Neural progenitor cell (in vitro differentiated cells): ENCODE measurements around the gene GABRG3. TPM values are rescaled to one million over a fixed set of nuclear protein-coding genes. Genes with fewer than 3 reads are reported as not detected.

Source experiments
- DNase-seq: peaks from one replicate; pipeline ENCODE4 v3.0.0-alpha.2; 2016; ENCODE audit warnings: low spot score
- H2AFZ ChIP-seq: fragments of 200-600 bp; sonication (generic); replicated peaks from 2 replicates; pipeline ENCODE4 v1.6.1; 2016; ENCODE audit warnings: antibody characterized with exemption
- H3F3A ChIP-seq: fragments of 200-600 bp; sonication (generic); 2 replicates; pipeline ENCODE4 v1.6.1; 2016; ENCODE audit warnings: antibody characterized with exemption, low read depth
- H3K27ac ChIP-seq: fragments of 200-600 bp; sonication (generic); 2 replicates; pipeline ENCODE4 v1.5.1; 2016; ENCODE audit warnings: mild to moderate bottlenecking
- H3K27me3 ChIP-seq: fragments of 200-600 bp; sonication (generic); 2 replicates; pipeline ENCODE4 v1.6.1; 2016; ENCODE audit warnings: mild to moderate bottlenecking, moderate library complexity
- H3K36me3 ChIP-seq: fragments of 200-600 bp; sonication (generic); 2 replicates; pipeline ENCODE4 v1.5.1; 2016
- H3K4me1 ChIP-seq: fragments of 200-600 bp; sonication (generic); 2 replicates; pipeline ENCODE4 v1.6.1; 2016; ENCODE audit warnings: mixed run types
- H3K4me2 ChIP-seq: fragments of 200-600 bp; sonication (generic); 2 replicates; pipeline ENCODE4 v1.6.1; 2016
- H3K4me3 ChIP-seq: fragments of 200-600 bp; sonication (generic); 2 replicates; pipeline ENCODE4 v1.5.1; 2016
- H3K79me2 ChIP-seq: fragments of 200-600 bp; sonication (generic); 2 replicates; pipeline ENCODE4 v1.6.1; 2016; ENCODE audit warnings: low read depth
- H3K9ac ChIP-seq: fragments of 200-600 bp; sonication (generic); 2 replicates; pipeline ENCODE4 v1.6.1; 2016
- H3K9me3 ChIP-seq: fragments of 200-600 bp; sonication (generic); 2 replicates; pipeline ENCODE4 v1.5.1; 2016; ENCODE audit warnings: low read depth
- H4K20me1 ChIP-seq: fragments of 200-600 bp; sonication (generic); 2 replicates; pipeline ENCODE4 v1.6.1; 2016; ENCODE audit warnings: low read depth
- H3K27ac Mint-ChIP-seq: 3 replicates; pipeline ENCODE4 v1.8.0; 2021; ENCODE audit warnings: mixed read lengths
- H3K27me3 Mint-ChIP-seq: 2 replicates; pipeline ENCODE4 v1.8.0; 2022; ENCODE audit warnings: low read depth, mild to moderate bottlenecking, inconsistent platforms, moderate library complexity, mixed read lengths; ENCODE audit not compliant: insufficient read depth
- H3K36me3 Mint-ChIP-seq: 3 replicates; pipeline ENCODE4 v1.8.0; 2021; ENCODE audit warnings: mixed read lengths
- H3K4me1 Mint-ChIP-seq: 3 replicates; pipeline ENCODE4 v1.8.0; 2021; ENCODE audit warnings: mixed read lengths
- H3K4me3 Mint-ChIP-seq: 3 replicates; pipeline ENCODE4 v1.8.0; 2021; ENCODE audit warnings: mild to moderate bottlenecking, moderate library complexity, mixed read lengths
- H3K9me3 Mint-ChIP-seq: 3 replicates; pipeline ENCODE4 v1.8.0; 2020; ENCODE audit warnings: mixed read lengths
- EZH2 ChIP-seq: fragments of 200-600 bp; sonication (generic); IDR thresholded peaks from 2 replicates; pipeline ENCODE4 v1.6.1; 2017; ENCODE audit warnings: antibody characterized with exemption, mild to moderate bottlenecking, moderate library complexity
- EZH2phosphoT487 ChIP-seq: fragments of 200-600 bp; sonication (generic); IDR thresholded peaks from 2 replicates; pipeline ENCODE4 v1.6.1; 2017; ENCODE audit warnings: antibody characterized with exemption
- total RNA-seq: library from RNA; depleted of rRNA; stranded (reverse); fragments of >200 nt; gene quantifications from 2 replicates; pipeline ENCODE4 v1.2.3, GENCODE V29; 2015; ENCODE audit warnings: low replicate concordance
- TF ChIP-seq, protein P1 (sequence below): fragments of 200-600 bp; sonication (generic); IDR thresholded peaks from 2 replicates; pipeline ENCODE4 v1.5.1; 2017; ENCODE audit warnings: antibody characterized with exemption, mild to moderate bottlenecking

GABRG3 gene
- total RNA-seq, 1 donor from 2014 or later, result 3.4 TPM

- Histone ChIP-seq H3K4me2 (no peak overlapping the region), H3F3A (no peaks in the 10 kb centered on the region), H3K9ac (no peak overlapping the region), H3K27me3 (no peaks in the 10 kb centered on the region), H3K4me1 (peaks cover 4% of the 10 kb centered on the region), H3K36me3 (no peaks in the 10 kb centered on the region), H3K4me3 (no peak overlapping the region), H3K27ac (no peak overlapping the region), H3K79me2 (no peaks in the 10 kb centered on the region), H4K20me1 (no peaks in the 10 kb centered on the region), H3K9me3 (no peaks in the 10 kb centered on the region), H2AFZ (no peak overlapping the region)
- TF ChIP-seq EZH2, result no peak
- TF ChIP-seq, protein P1, sequence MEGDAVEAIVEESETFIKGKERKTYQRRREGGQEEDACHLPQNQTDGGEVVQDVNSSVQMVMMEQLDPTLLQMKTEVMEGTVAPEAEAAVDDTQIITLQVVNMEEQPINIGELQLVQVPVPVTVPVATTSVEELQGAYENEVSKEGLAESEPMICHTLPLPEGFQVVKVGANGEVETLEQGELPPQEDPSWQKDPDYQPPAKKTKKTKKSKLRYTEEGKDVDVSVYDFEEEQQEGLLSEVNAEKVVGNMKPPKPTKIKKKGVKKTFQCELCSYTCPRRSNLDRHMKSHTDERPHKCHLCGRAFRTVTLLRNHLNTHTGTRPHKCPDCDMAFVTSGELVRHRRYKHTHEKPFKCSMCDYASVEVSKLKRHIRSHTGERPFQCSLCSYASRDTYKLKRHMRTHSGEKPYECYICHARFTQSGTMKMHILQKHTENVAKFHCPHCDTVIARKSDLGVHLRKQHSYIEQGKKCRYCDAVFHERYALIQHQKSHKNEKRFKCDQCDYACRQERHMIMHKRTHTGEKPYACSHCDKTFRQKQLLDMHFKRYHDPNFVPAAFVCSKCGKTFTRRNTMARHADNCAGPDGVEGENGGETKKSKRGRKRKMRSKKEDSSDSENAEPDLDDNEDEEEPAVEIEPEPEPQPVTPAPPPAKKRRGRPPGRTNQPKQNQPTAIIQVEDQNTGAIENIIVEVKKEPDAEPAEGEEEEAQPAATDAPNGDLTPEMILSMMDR, result no peak
- no peak for TF ChIP-seq EZH2phosphoT487
- H3K4me3 Mint-ChIP-seq, result peak overlapping the region; percentile 9
- no peak overlapping the region for H3K27ac Mint-ChIP-seq
- H3K36me3 Mint-ChIP-seq, result no peaks in the 10 kb centered on the region
- peaks cover 7% of the 10 kb centered on the region for H3K27me3 Mint-ChIP-seq
- DNase-seq, result no peak
- H3K4me1 Mint-ChIP-seq, result peaks cover 33% of the 10 kb centered on the region
- H3K9me3 Mint-ChIP-seq, result peaks cover 2% of the 10 kb centered on the region
Observed at GRCh38 chr15:27249760-27250109, 278.8 kb downstream of the GABRG3 start.

- Histone ChIP-seq H3K79me2 (no peaks in the 10 kb centered on the region), H3K27ac (no peak overlapping the region), H4K20me1 (no peaks in the 10 kb centered on the region), H3K4me3 (no peak overlapping the region), H3F3A (no peaks in the 10 kb centered on the region), H3K27me3 (no peaks in the 10 kb centered on the region), H3K4me2 (no peak overlapping the region), H3K9ac (no peak overlapping the region), H2AFZ (no peak overlapping the region), H3K4me1 (peaks cover 4% of the 10 kb centered on the region), H3K9me3 (no peaks in the 10 kb centered on the region), H3K36me3 (no peaks in the 10 kb centered on the region)
- no peak for TF ChIP-seq EZH2
- TF ChIP-seq EZH2phosphoT487, result no peak
- TF ChIP-seq, protein P1, result no peak
- H3K36me3 Mint-ChIP-seq, result no peaks in the 10 kb centered on the region
- H3K27me3 Mint-ChIP-seq, result peaks cover 7% of the 10 kb centered on the region
- H3K9me3 Mint-ChIP-seq, result peaks cover 2% of the 10 kb centered on the region
- H3K4me1 Mint-ChIP-seq, result peaks cover 33% of the 10 kb centered on the region
- H3K27ac Mint-ChIP-seq, result peak overlapping the region; percentile 81
- DNase-seq, result no peak
- H3K4me3 Mint-ChIP-seq, result no peak overlapping the region
Observed at GRCh38 chr15:27250223-27250622, 279.2 kb downstream of the GABRG3 start.

DNA sequence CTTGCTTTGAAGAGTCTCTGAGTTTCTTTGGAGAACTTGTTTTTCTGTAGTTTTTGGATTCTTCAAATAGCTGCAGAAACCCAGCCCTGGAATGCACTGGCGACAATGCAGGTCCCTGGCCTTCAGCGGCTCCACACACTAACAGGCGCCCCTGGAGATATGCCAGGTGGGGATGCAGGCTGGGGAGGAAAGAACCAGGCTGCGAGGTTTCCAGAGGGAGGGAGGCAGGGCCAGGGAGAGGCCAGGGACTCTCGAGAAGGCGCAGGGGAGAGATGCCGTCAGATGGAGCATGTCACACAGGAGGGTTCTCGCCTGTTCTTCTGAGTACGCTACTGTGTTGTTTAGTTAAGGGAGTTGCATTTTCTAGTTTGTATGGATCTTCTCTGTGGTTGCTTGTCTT lies 283.1 kb downstream of the GABRG3 start:
- Mint-ChIP-seq H3K9me3 (no peaks in the 10 kb centered on the region), H3K27me3 (peaks cover 10% of the 10 kb centered on the region), H3K27ac (no peak overlapping the region), H3K36me3 (no peaks in the 10 kb centered on the region), H3K4me1 (peaks cover 41% of the 10 kb centered on the region), H3K4me3 (no peak overlapping the region)
- no peaks in the 10 kb centered on the region for H4K20me1 ChIP-seq
- H3K27ac ChIP-seq, result no peak overlapping the region
- no peak overlapping the region for H3K9ac ChIP-seq
- TF ChIP-seq, protein P1, result no peak
- TF ChIP-seq EZH2 (no peak), EZH2phosphoT487 (no peak)
- H3K4me2 ChIP-seq, result no peak overlapping the region
- no peaks in the 10 kb centered on the region for H3K27me3 ChIP-seq
- no peaks in the 10 kb centered on the region for H3K36me3 ChIP-seq
- H3K79me2 ChIP-seq, result no peaks in the 10 kb centered on the region
- no peak overlapping the region for H3K4me3 ChIP-seq
- no peaks in the 10 kb centered on the region for H3K9me3 ChIP-seq
- no peak for DNase-seq
- no peak overlapping the region for H2AFZ ChIP-seq
- no peaks in the 10 kb centered on the region for H3F3A ChIP-seq
- H3K4me1 ChIP-seq, result peaks cover 13% of the 10 kb centered on the region

- Histone ChIP-seq H3K27ac (no peak overlapping the region), H3K4me2 (no peak overlapping the region), H3K4me1 (peaks cover 9% of the 10 kb centered on the region), H3K27me3 (no peaks in the 10 kb centered on the region), H4K20me1 (no peaks in the 10 kb centered on the region), H2AFZ (no peak overlapping the region), H3F3A (no peaks in the 10 kb centered on the region), H3K9ac (no peak overlapping the region), H3K9me3 (no peaks in the 10 kb centered on the region), H3K4me3 (no peak overlapping the region), H3K36me3 (no peaks in the 10 kb centered on the region), H3K79me2 (no peaks in the 10 kb centered on the region)
- Mint-ChIP-seq H3K27ac (no peak overlapping the region), H3K36me3 (no peaks in the 10 kb centered on the region), H3K4me3 (no peak overlapping the region), H3K27me3 (peaks cover 6% of the 10 kb centered on the region), H3K4me1 (peaks cover 34% of the 10 kb centered on the region), H3K9me3 (no peaks in the 10 kb centered on the region)
- no peak for DNase-seq
- TF ChIP-seq EZH2, result no peak
- TF ChIP-seq, protein P1, result no peak
- no peak for TF ChIP-seq EZH2phosphoT487
Observed at GRCh38 chr15:27254801-27255200, 283.8 kb downstream of the GABRG3 start.
